B cell (primary cell): ENCODE measurements around the gene ZNHIT1. TPM values are rescaled to one million over a fixed set of nuclear protein-coding genes. Genes with fewer than 3 reads are reported as not detected.

Experiments used
- ATAC-seq: fragments of 200-7000 bp; cut with Tn5 transposase; one replicate; pipeline ENCODE4 v1.10.0; 2021; ENCODE audit warnings: low read depth, mild to moderate bottlenecking, moderate number of reproducible peaks, moderate library complexity
- CTCF ChIA-PET: fragments of 350-600 bp; sonication (Branson Sonifier 250); formaldehyde crosslinking; loops from one replicate; lab custom pipeline; 2021; ENCODE audit warnings: antibody characterized with exemption, inconsistent platforms; lab: Charles Lee
- POLR2A ChIA-PET: fragments of 350-600 bp; sonication (Branson Sonifier 250); formaldehyde crosslinking; loops from one replicate; lab custom pipeline; 2021; ENCODE audit warnings: antibody characterized with exemption; lab: Charles Lee
- DNase-seq: peaks from one replicate; pipeline ENCODE4 v3.0.0; 2013
- H2AFZ ChIP-seq: 2 replicates; pipeline ENCODE4 v1.6.1; 2012; ENCODE audit warnings: mild to moderate bottlenecking, low read depth, low read length; ENCODE audit not compliant: insufficient read depth, poor library complexity, severe bottlenecking
- H3K27ac ChIP-seq, 2 donors: 1 replicate in 1 of 2; 2 replicates in 1 of 2; pipeline ENCODE4 v1.5.1; 2012 to 2013; ENCODE audit warnings: low read length in 2 of 2, mild to moderate bottlenecking in 2 of 2, moderate library complexity in 1 of 2
- H3K27me3 ChIP-seq, 4 experiments: fragments of 200-600 bp in 1 of 4; sonication (generic) in 1 of 4; replicated peaks in 1 of 4; 1 replicate in 2 of 4; 2 replicates in 2 of 4; pipeline versions ENCODE4 v1.6.1 to v1.7.0; 2013 to 2016; ENCODE audit warnings: low read length in 3 of 4, mild to moderate bottlenecking in 2 of 4, mixed read lengths in 1 of 4, moderate library complexity in 1 of 4; ENCODE audit not compliant: insufficient read depth in 4 of 4, control insufficient read depth in 3 of 4; ENCODE audit errors: control extremely low read depth in 1 of 4
- H3K36me3 ChIP-seq, 2 experiments: replicated peaks in 1 of 2; 1 replicate in 1 of 2; 2 replicates in 1 of 2; pipeline versions ENCODE4 v1.6.1 to v1.7.1; 2013; ENCODE audit warnings: low read length in 1 of 2; ENCODE audit not compliant: insufficient read depth in 2 of 2, control insufficient read depth in 1 of 2; ENCODE audit errors: control extremely low read depth in 1 of 2, extremely low read depth in 1 of 2
- H3K4me1 ChIP-seq, 2 donors: fragments of 200-600 bp in 1 of 2; sonication (generic) in 1 of 2; 1 replicate in 1 of 2; 2 replicates in 1 of 2; pipeline versions ENCODE4 v1.5.1 to v1.6.1; 2013 to 2017; ENCODE audit warnings: low read length in 2 of 2; ENCODE audit not compliant: control insufficient read depth in 2 of 2, insufficient read depth in 2 of 2
- H3K4me2 ChIP-seq: replicated peaks from 2 replicates; pipeline ENCODE3; 2012; ENCODE audit warnings: mild to moderate bottlenecking, low read depth, low read length; ENCODE audit not compliant: poor library complexity, severe bottlenecking
- H3K4me3 ChIP-seq, 5 experiments: fragments of 200-600 bp in 1 of 5; sonication (generic) in 1 of 5; 1 replicate in 3 of 5; 2 replicates in 2 of 5; pipeline versions ENCODE4 v1.5.1 to v1.7.0; 2011 to 2016; ENCODE audit warnings: low read length in 4 of 5, mild to moderate bottlenecking in 4 of 5, low read depth in 2 of 5, control low read depth in 1 of 5, moderate library complexity in 1 of 5; ENCODE audit not compliant: insufficient read depth in 1 of 5; ENCODE audit errors: control extremely low read depth in 1 of 5, extremely low read depth in 1 of 5
- H3K79me2 ChIP-seq: fragments of 200-600 bp; sonication (generic); one replicate; pipeline ENCODE4 v1.6.0; 2016; ENCODE audit warnings: low read length; ENCODE audit not compliant: control insufficient read depth, insufficient read depth
- H3K9ac ChIP-seq: fragments of 200-600 bp; sonication (generic); 2 replicates; pipeline ENCODE4 v1.6.1; 2017; ENCODE audit warnings: mild to moderate bottlenecking, low read length, moderate library complexity
- H3K9me3 ChIP-seq, 3 donors: one replicate each; pipeline versions ENCODE4 v1.6.1 to v1.7.1; 2013; ENCODE audit warnings: low read length in 2 of 3; ENCODE audit not compliant: control insufficient read depth in 2 of 3, insufficient read depth in 1 of 3; ENCODE audit errors: control extremely low read depth in 1 of 3
- H4K20me1 ChIP-seq: 2 replicates; pipeline ENCODE4 v1.6.0; 2012; ENCODE audit warnings: mild to moderate bottlenecking, low read length; ENCODE audit not compliant: insufficient read depth, control insufficient read depth, poor library complexity, severe bottlenecking
- H3K27ac Mint-ChIP-seq: one replicate; pipeline ENCODE4 v1.8.0; 2021; ENCODE audit warnings: mixed read lengths
- H3K27me3 Mint-ChIP-seq: one replicate; pipeline ENCODE4 v1.8.0; 2021; ENCODE audit warnings: mixed read lengths
- H3K4me1 Mint-ChIP-seq: one replicate; pipeline ENCODE4 v1.8.0; 2021; ENCODE audit warnings: mixed read lengths
- H3K4me3 Mint-ChIP-seq: one replicate; pipeline ENCODE4 v1.8.0; 2021; ENCODE audit warnings: mixed read lengths
- H3K9me3 Mint-ChIP-seq: one replicate; pipeline ENCODE4 v1.8.0; 2022; ENCODE audit warnings: mixed read lengths; ENCODE audit not compliant: insufficient read depth
- CTCF ChIP-seq: fragments of 200-600 bp; IDR thresholded peaks from one replicate; pipeline ENCODE4 v1.8.0; 2022; ENCODE audit warnings: antibody characterized with exemption, mild to moderate bottlenecking
- EZH2 ChIP-seq: IDR thresholded peaks from 2 replicates; pipeline ENCODE4 v1.6.1; 2012; ENCODE audit warnings: borderline replicate concordance, low read depth, mild to moderate bottlenecking, moderate library complexity, low read length; ENCODE audit not compliant: insufficient read depth, poor library complexity, severe bottlenecking
- WGBS: methylation state at CpG from one replicate; pipeline ENCODE4 v1.1.5; 2013; ENCODE audit warnings: missing lambda C conversion rate; ENCODE audit not compliant: insufficient coverage; 5-methylcytosine and 5-hydroxymethylcytosine counted together
- intact Hi-C: fragments of 100-400 bp; cut with micrococcal nuclease; formaldehyde crosslinking; loops from one replicate; pipeline ENCODE4 v1.10.0; 2022
- polyA plus RNA-seq: library from polyadenylated mRNA; depleted of rRNA; stranded (reverse); fragments of >200 nt; gene quantifications from 2 replicates; pipeline ENCODE4 v1.2.3, GENCODE V29; 2012
- total RNA-seq, 2 donors: library from RNA; stranded (reverse); fragments of 120-200 nt in 1 of 2; gene quantifications; 1 replicate in 1 of 2; 2 replicates in 1 of 2; pipeline versions ENCODE4 v1.2.3 to v1.2.4, GENCODE V29; 2013 to 2022

Gene ZNHIT1
- total and polyA plus RNA-seq, 2 donors (not counting 1 experiment from before 2014, with no cell fraction given), result 28.5 to 37.3 TPM

DNA sequence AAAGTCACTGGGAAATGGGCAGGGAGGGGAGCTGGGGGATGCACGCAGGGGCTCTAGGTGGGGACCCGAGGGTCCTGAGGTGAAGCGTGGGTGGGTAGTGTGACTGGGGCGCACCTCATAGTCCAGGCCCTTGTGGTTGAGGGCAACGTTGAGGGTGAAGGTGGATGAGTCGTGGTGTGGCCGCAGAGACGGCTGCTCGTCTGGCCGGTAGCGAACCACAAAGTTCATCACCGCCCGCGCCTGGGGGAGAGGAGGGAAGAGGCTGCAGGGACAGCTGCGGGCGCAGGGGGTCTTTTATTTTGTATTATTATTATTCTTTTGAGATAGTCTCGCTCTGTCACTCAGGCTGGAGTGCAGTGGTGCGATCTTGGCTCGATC is 11.3 kb upstream of the ZNHIT1 start:
- Histone ChIP-seq H3K4me2 (no peak overlapping the region), H3K27ac (no peak overlapping the region), H3K4me3 (no peak overlapping the region), H3K9me3 (peaks cover 0 to 3% (median 0%) of the 10 kb centered on the region in 3 donors), H4K20me1 (no peaks in the 10 kb centered on the region), H2AFZ (no peak overlapping the region), H3K9ac (no peak overlapping the region), H3K79me2 (no peaks in the 10 kb centered on the region), H3K4me1 (peaks cover 12 to 18% of the 10 kb centered on the region in 2 donors), H3K27me3 (peaks cover 0 to 13% (median 6%) of the 10 kb centered on the region in 4 experiments), H3K36me3 (peaks cover 0 to 13% of the 10 kb centered on the region in 2 experiments)
- no peak overlapping the region for H3K4me3 Mint-ChIP-seq
- DNase-seq, result no peak
- no peak overlapping the region for H3K27ac Mint-ChIP-seq
- CTCF ChIA-PET, result interaction anchor here (1.3 kb wide), 1 partner anchor 76 kb away, joined by 3 read pairs; no protein-coding TSS in a partner anchor
- POLR2A ChIA-PET, result no interaction called here
- ATAC-seq, result no peak
- peaks cover 19% of the 10 kb centered on the region for H3K4me1 Mint-ChIP-seq
- no peaks in the 10 kb centered on the region for H3K9me3 Mint-ChIP-seq
- WGBS, result 85% methylated on average over 6 of the region's 19 CpGs
- H3K27me3 Mint-ChIP-seq, result peaks cover 10% of the 10 kb centered on the region
- intact Hi-C loops, result no loop called here
- TF ChIP-seq EZH2, result no peak

- 97% methylated on average over 17 of the region's 17 CpGs for WGBS
- Mint-ChIP-seq H3K27me3 (peaks cover 10% of the 10 kb centered on the region), H3K4me3 (no peak overlapping the region), H3K27ac (no peak overlapping the region), H3K9me3 (no peaks in the 10 kb centered on the region), H3K4me1 (peaks cover 15% of the 10 kb centered on the region)
- TF ChIP-seq CTCF, result no peak
- TF ChIP-seq EZH2, result no peak
- CTCF ChIA-PET, result interaction anchor here (0.9 to 1.3 kb wide), 2 partner anchors 15 to 75 kb away, joined by 3 to 4 read pairs; no protein-coding TSS in a partner anchor
- H3K9ac ChIP-seq, result no peak overlapping the region
- H3K4me1 ChIP-seq, result peaks cover 6 to 10% of the 10 kb centered on the region in 2 donors
- H3K36me3 ChIP-seq, result peaks cover 0 to 16% of the 10 kb centered on the region in 2 experiments
- H2AFZ ChIP-seq, result no peak overlapping the region
- H3K79me2 ChIP-seq, result no peaks in the 10 kb centered on the region
- no peak overlapping the region for H3K4me2 ChIP-seq
- no peak for DNase-seq
- no peaks in the 10 kb centered on the region for H4K20me1 ChIP-seq
- H3K9me3 ChIP-seq, result no peaks in the 10 kb centered on the region
- POLR2A ChIA-PET, result no interaction called here
- intact Hi-C loops, result no loop called here
- H3K27me3 ChIP-seq, result peaks cover 0 to 5% (median 2%) of the 10 kb centered on the region in 4 experiments
- H3K4me3 ChIP-seq, result no peak overlapping the region
- no peak for ATAC-seq
- H3K27ac ChIP-seq, result no peak overlapping the region
These were observed 10.5 kb upstream of the ZNHIT1 start for GRCh38 chr7:101207459-101207858.
